DOHH2 (cell line): ENCODE measurements around the gene SLC1A3.

ENCODE experiments used
- H3F3A ChIP-seq: fragments of 200-600 bp; sonication (generic), shearing (Covaris generic); 2 replicates; pipeline ENCODE4 v1.6.0; 2016; ENCODE audit warnings: antibody characterized with exemption, mild to moderate bottlenecking; ENCODE audit not compliant: control insufficient read depth, insufficient read depth
- H3K27ac ChIP-seq: fragments of 200-600 bp; sonication (generic); 2 replicates; pipeline ENCODE4 v1.5.1; 2014; ENCODE audit warnings: low read depth, mild to moderate bottlenecking, low read length, moderate library complexity
- H3K27me3 ChIP-seq: fragments of 200-600 bp; sonication (generic); 2 replicates; pipeline ENCODE4 v1.6.1; 2014; ENCODE audit warnings: mild to moderate bottlenecking, low read length, mixed read lengths; ENCODE audit not compliant: control insufficient read depth
- H3K36me3 ChIP-seq: fragments of 200-600 bp; sonication (generic); 2 replicates; pipeline ENCODE4 v1.6.1; 2014; ENCODE audit warnings: mild to moderate bottlenecking, low read length, moderate library complexity, mixed read lengths; ENCODE audit not compliant: control insufficient read depth
- H3K4me1 ChIP-seq: fragments of 200-600 bp; sonication (generic); 2 replicates; pipeline ENCODE4 v1.6.1; 2014; ENCODE audit warnings: mild to moderate bottlenecking, low read length, mixed read lengths; ENCODE audit not compliant: control insufficient read depth
- H3K4me2 ChIP-seq: fragments of 200-600 bp; sonication (generic); 2 replicates; pipeline ENCODE4 v1.6.0; 2014; ENCODE audit warnings: mild to moderate bottlenecking, low read length, moderate library complexity
- H3K4me3 ChIP-seq: fragments of 200-600 bp; sonication (generic); 2 replicates; pipeline ENCODE4 v1.5.1; 2014; ENCODE audit warnings: mild to moderate bottlenecking, low read length, mixed read lengths
- H3K79me2 ChIP-seq: fragments of 200-600 bp; sonication (generic); 2 replicates; pipeline ENCODE4 v1.6.1; 2014; ENCODE audit warnings: mild to moderate bottlenecking, low read length, mixed read lengths; ENCODE audit not compliant: control insufficient read depth
- H3K9me2 ChIP-seq: fragments of 200-600 bp; sonication (generic); replicated peaks from 2 replicates; pipeline ENCODE4 v1.6.1; 2014; ENCODE audit warnings: mild to moderate bottlenecking, low read length, mixed read lengths; ENCODE audit not compliant: control insufficient read depth
- H3K9me3 ChIP-seq: fragments of 200-600 bp; sonication (generic); 2 replicates; pipeline ENCODE4 v1.6.1; 2014; ENCODE audit warnings: antibody characterized with exemption, low read length, mixed read lengths; ENCODE audit not compliant: control insufficient read depth, insufficient read depth
- H4K20me1 ChIP-seq: fragments of 200-600 bp; sonication (generic); 2 replicates; pipeline ENCODE4 v1.6.0; 2014; ENCODE audit warnings: low read depth, mild to moderate bottlenecking, antibody characterized with exemption, low read length, moderate library complexity; ENCODE audit not compliant: control insufficient read depth, insufficient read depth
- EZH2phosphoT487 ChIP-seq: fragments of 200-600 bp; sonication (generic); IDR thresholded peaks from 2 replicates; pipeline ENCODE4 v1.6.1; 2017; ENCODE audit warnings: borderline replicate concordance, mild to moderate bottlenecking, antibody characterized with exemption, low read length, moderate library complexity, mixed read lengths
- TF ChIP-seq, protein P1 (sequence below): fragments of 200-600 bp; sonication (generic); IDR thresholded peaks from one replicate; pipeline ENCODE4 v1.5.1; 2014; ENCODE audit warnings: antibody characterized with exemption, mild to moderate bottlenecking, low read depth, low read length; ENCODE audit not compliant: poor library complexity, severe bottlenecking

The SLC1A3 gene

GRCh38 chr5:36570301-36571095, 35.9 kb upstream of the SLC1A3 start:
- Histone ChIP-seq H3K36me3 (no peaks in the 10 kb centered on the region), H3K27me3 (no peaks in the 10 kb centered on the region), H3K9me2 (no peaks in the 10 kb centered on the region), H4K20me1 (no peaks in the 10 kb centered on the region), H3K27ac (no peak overlapping the region), H3K4me1 (no peaks in the 10 kb centered on the region), H3K9me3 (no peaks in the 10 kb centered on the region), H3K4me2 (no peak overlapping the region), H3K4me3 (no peak overlapping the region), H3F3A (no peaks in the 10 kb centered on the region), H3K79me2 (no peaks in the 10 kb centered on the region)
- TF ChIP-seq, protein P1, sequence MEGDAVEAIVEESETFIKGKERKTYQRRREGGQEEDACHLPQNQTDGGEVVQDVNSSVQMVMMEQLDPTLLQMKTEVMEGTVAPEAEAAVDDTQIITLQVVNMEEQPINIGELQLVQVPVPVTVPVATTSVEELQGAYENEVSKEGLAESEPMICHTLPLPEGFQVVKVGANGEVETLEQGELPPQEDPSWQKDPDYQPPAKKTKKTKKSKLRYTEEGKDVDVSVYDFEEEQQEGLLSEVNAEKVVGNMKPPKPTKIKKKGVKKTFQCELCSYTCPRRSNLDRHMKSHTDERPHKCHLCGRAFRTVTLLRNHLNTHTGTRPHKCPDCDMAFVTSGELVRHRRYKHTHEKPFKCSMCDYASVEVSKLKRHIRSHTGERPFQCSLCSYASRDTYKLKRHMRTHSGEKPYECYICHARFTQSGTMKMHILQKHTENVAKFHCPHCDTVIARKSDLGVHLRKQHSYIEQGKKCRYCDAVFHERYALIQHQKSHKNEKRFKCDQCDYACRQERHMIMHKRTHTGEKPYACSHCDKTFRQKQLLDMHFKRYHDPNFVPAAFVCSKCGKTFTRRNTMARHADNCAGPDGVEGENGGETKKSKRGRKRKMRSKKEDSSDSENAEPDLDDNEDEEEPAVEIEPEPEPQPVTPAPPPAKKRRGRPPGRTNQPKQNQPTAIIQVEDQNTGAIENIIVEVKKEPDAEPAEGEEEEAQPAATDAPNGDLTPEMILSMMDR = no peak
- TF ChIP-seq EZH2phosphoT487 = no peak

GRCh38 chr5:36571401-36572042, 34.9 kb upstream of the SLC1A3 start:
- H3F3A ChIP-seq = no peaks in the 10 kb centered on the region
- no peaks in the 10 kb centered on the region for H3K79me2 ChIP-seq
- H3K4me1 ChIP-seq = no peaks in the 10 kb centered on the region
- H3K4me2 ChIP-seq = no peak overlapping the region
- H4K20me1 ChIP-seq = no peaks in the 10 kb centered on the region
- no peak overlapping the region for H3K27ac ChIP-seq
- TF ChIP-seq EZH2phosphoT487 = no peak
- TF ChIP-seq, protein P1 = no peak
- H3K9me3 ChIP-seq = no peaks in the 10 kb centered on the region
- H3K9me2 ChIP-seq = no peaks in the 10 kb centered on the region
- no peaks in the 10 kb centered on the region for H3K27me3 ChIP-seq
- H3K4me3 ChIP-seq = no peak overlapping the region
- H3K36me3 ChIP-seq = no peaks in the 10 kb centered on the region

- Histone ChIP-seq H3K4me3 (no peak overlapping the region), H3K27me3 (no peaks in the 10 kb centered on the region), H3K9me3 (no peaks in the 10 kb centered on the region), H3K79me2 (no peaks in the 10 kb centered on the region), H3K4me2 (no peak overlapping the region), H4K20me1 (no peaks in the 10 kb centered on the region), H3K27ac (no peak overlapping the region), H3K36me3 (no peaks in the 10 kb centered on the region), H3F3A (no peaks in the 10 kb centered on the region), H3K9me2 (no peaks in the 10 kb centered on the region), H3K4me1 (no peaks in the 10 kb centered on the region)
- TF ChIP-seq EZH2phosphoT487 = no peak
- TF ChIP-seq, protein P1 = no peak
Measured at GRCh38 chr5:36573438-36573837, 33.0 kb upstream of the SLC1A3 start.
